ENCODE results near the gene SRPX. TPM values are rescaled to one million over a fixed set of nuclear protein-coding genes. Genes with fewer than 3 reads are reported as not detected.

The SRPX gene
- total RNA-seq, 1 donor from 2014 or later, result 59.0 TPM

- no peak for DNase-seq
- no peak overlapping the region for H3K27ac ChIP-seq
- H3K4me3 ChIP-seq, result no peak overlapping the region
- intact Hi-C loops (cut with DNase I), result no loop called here
- no peak for ATAC-seq
- TF ChIP-seq CTCF (IDR thresholded peaks at IDR 0.05), result no peak
- H3K36me3 ChIP-seq, result no peaks in the 10 kb centered on the region
- no peaks in the 10 kb centered on the region for H3K4me1 ChIP-seq
- H3K9me3 ChIP-seq, result no peaks in the 10 kb centered on the region
- no peaks in the 10 kb centered on the region for H3K27me3 ChIP-seq (ENCODE audit: low read depth)
These were observed 37.1 kb downstream of the SRPX start for GRCh38 chrX:38183596-38183995.

- ATAC-seq (no peak), DNase-seq (no peak)
- intact Hi-C loops (cut with DNase I), result no loop called here
- Histone ChIP-seq H3K4me1 (no peaks in the 10 kb centered on the region), H3K27me3 (ENCODE audit: low read depth) (no peaks in the 10 kb centered on the region), H3K27ac (no peak overlapping the region), H3K9me3 (no peaks in the 10 kb centered on the region), H3K36me3 (no peaks in the 10 kb centered on the region), H3K4me3 (no peak overlapping the region)
- TF ChIP-seq CTCF (IDR thresholded peaks at IDR 0.05), result no peak
These were observed 39.3 kb downstream of the SRPX start for GRCh38 chrX:38181357-38181756.

- no peak overlapping the region for H3K27ac ChIP-seq
- DNase-seq, result no peak
- no peaks in the 10 kb centered on the region for H3K9me3 ChIP-seq
- H3K27me3 ChIP-seq (ENCODE audit: low read depth), result no peaks in the 10 kb centered on the region
- no peak for TF ChIP-seq CTCF (IDR thresholded peaks at IDR 0.05)
- intact Hi-C loops (cut with DNase I), result no loop called here
- no peaks in the 10 kb centered on the region for H3K4me1 ChIP-seq
- ATAC-seq, result no peak
- no peak overlapping the region for H3K4me3 ChIP-seq
- H3K36me3 ChIP-seq, result no peaks in the 10 kb centered on the region
These were observed 42.3 kb downstream of the SRPX start for GRCh38 chrX:38178396-38178795.

- no peak for DNase-seq
- peak; percentile 32 for TF ChIP-seq CTCF (IDR thresholded peaks at IDR 0.05)
- Histone ChIP-seq H3K4me1 (no peaks in the 10 kb centered on the region), H3K9me3 (no peaks in the 10 kb centered on the region), H3K27me3 (ENCODE audit: low read depth) (no peaks in the 10 kb centered on the region), H3K4me3 (no peak overlapping the region), H3K27ac (no peak overlapping the region), H3K36me3 (no peaks in the 10 kb centered on the region)
- ATAC-seq, result peak in 1 of 2 donors; percentile 46
- intact Hi-C loops (cut with DNase I), result no loop called here
These were observed 45.5 kb downstream of the SRPX start for GRCh38 chrX:38175139-38175538.

GRCh38 chrX:38172596-38172995 is 48.1 kb downstream of the SRPX start:
- Histone ChIP-seq H3K9me3 (no peaks in the 10 kb centered on the region), H3K27ac (no peak overlapping the region), H3K27me3 (ENCODE audit: low read depth) (no peaks in the 10 kb centered on the region), H3K36me3 (no peaks in the 10 kb centered on the region), H3K4me3 (no peak overlapping the region), H3K4me1 (no peaks in the 10 kb centered on the region)
- TF ChIP-seq CTCF (IDR thresholded peaks at IDR 0.05), result no peak
- intact Hi-C loops (cut with DNase I), result no loop called here
- no peak for DNase-seq
- no peak for ATAC-seq

- no peaks in the 10 kb centered on the region for H3K4me1 ChIP-seq
- H3K36me3 ChIP-seq, result no peaks in the 10 kb centered on the region
- no peak overlapping the region for H3K27ac ChIP-seq
- no peak for ATAC-seq
- intact Hi-C loops (cut with DNase I), result no loop called here
- no peak overlapping the region for H3K4me3 ChIP-seq
- H3K9me3 ChIP-seq, result no peaks in the 10 kb centered on the region
- no peaks in the 10 kb centered on the region for H3K27me3 ChIP-seq (ENCODE audit: low read depth)
- no peak for TF ChIP-seq CTCF (IDR thresholded peaks at IDR 0.05)
- DNase-seq, result no peak
These were observed 50.1 kb downstream of the SRPX start for GRCh38 chrX:38170556-38170955.

All from lower lobe of right lung (tissue), 2 donors.